Activated CD8-positive, alpha-beta T cell treated with anti-CD3 and anti-CD28 coated beads, Interleukin-2, amount 10 ng/mL, durations not matched to agents 7 days and 5 days (primary cell): ENCODE results near the gene TCFL5. TPM values are rescaled to one million over a fixed set of nuclear protein-coding genes. Genes with fewer than 3 reads are reported as not detected.
"Not testable (repeated sequence)": the region's sequence is repeated elsewhere in the genome, so short reads cannot be mapped to it uniquely, and the experiment has no call there.

ENCODE experiments used
- ATAC-seq: fragments of 150-1000 bp; cut with Tn5 transposase; one replicate; pipeline ENCODE4 v1.10.0; 2021; ENCODE audit warnings: moderate library complexity
- CTCF ChIA-PET: fragments of 350-600 bp; sonication (Branson Sonifier 250); formaldehyde crosslinking; loops from one replicate; lab custom pipeline; 2021; ENCODE audit warnings: antibody characterized with exemption; lab: Charles Lee
- POLR2A ChIA-PET: fragments of 350-600 bp; sonication (Branson Sonifier 250); formaldehyde crosslinking; loops from one replicate; lab custom pipeline; 2021; ENCODE audit warnings: antibody characterized with exemption; lab: Charles Lee
- DNase-seq: peaks from one replicate; pipeline ENCODE4 v3.0.0-alpha.2; 2020
- H3K27ac Mint-ChIP-seq: one replicate; pipeline ENCODE4 v1.8.0; 2021; ENCODE audit warnings: mild to moderate bottlenecking, mixed read lengths
- H3K27me3 Mint-ChIP-seq: one replicate; pipeline ENCODE4 v1.8.0; 2021; ENCODE audit warnings: low read depth, mixed read lengths
- H3K36me3 Mint-ChIP-seq: one replicate; pipeline ENCODE4 v1.8.0; 2021; ENCODE audit warnings: low read depth, mixed read lengths
- H3K4me1 Mint-ChIP-seq: one replicate; pipeline ENCODE4 v1.8.0; 2021; ENCODE audit warnings: low read depth, mixed read lengths
- H3K4me3 Mint-ChIP-seq: one replicate; pipeline ENCODE4 v1.8.0; 2021; ENCODE audit warnings: mild to moderate bottlenecking, mixed read lengths
- H3K9me3 Mint-ChIP-seq: one replicate; pipeline ENCODE4 v1.8.0; 2022; ENCODE audit warnings: mixed read lengths; ENCODE audit not compliant: insufficient read depth
- total RNA-seq, 2 experiments: library from RNA; stranded (reverse); gene quantifications; one replicate each; pipeline ENCODE4 v1.2.3, GENCODE V29; 2021

Gene TCFL5
- total RNA-seq, 2 experiments from 2014 or later: 7.9 to 9.6 TPM

- H3K4me3 Mint-ChIP-seq: no peak overlapping the region
- ChIA-PET POLR2A (no interaction called here), CTCF (no interaction called here)
- H3K36me3 Mint-ChIP-seq: peaks cover 18% of the 10 kb centered on the region
- no peaks in the 10 kb centered on the region for H3K4me1 Mint-ChIP-seq
- ATAC-seq: no peak
- no peak for DNase-seq
- H3K27ac Mint-ChIP-seq: no peak overlapping the region
- H3K9me3 Mint-ChIP-seq: no peaks in the 10 kb centered on the region
- no peaks in the 10 kb centered on the region for H3K27me3 Mint-ChIP-seq
Measured at GRCh38 chr20:62850333-62850974, 11.2 kb downstream of the TCFL5 start.

- ATAC-seq: no peak
- Mint-ChIP-seq H3K27me3 (no peaks in the 10 kb centered on the region), H3K27ac (no peak overlapping the region), H3K36me3 (peaks cover 19% of the 10 kb centered on the region), H3K4me1 (no peaks in the 10 kb centered on the region), H3K4me3 (no peak overlapping the region), H3K9me3 (no peaks in the 10 kb centered on the region)
- DNase-seq: no peak
- POLR2A ChIA-PET: interaction anchor here (0.7 kb wide), 1 partner anchor 18 kb away, joined by 3 read pairs; no protein-coding TSS in a partner anchor
- CTCF ChIA-PET: interaction anchor here (0.8 kb wide), 1 partner anchor 27 kb away, joined by 3 read pairs; no protein-coding TSS in a partner anchor
Measured at GRCh38 chr20:62849431-62849830, 12.2 kb downstream of the TCFL5 start.

DNA sequence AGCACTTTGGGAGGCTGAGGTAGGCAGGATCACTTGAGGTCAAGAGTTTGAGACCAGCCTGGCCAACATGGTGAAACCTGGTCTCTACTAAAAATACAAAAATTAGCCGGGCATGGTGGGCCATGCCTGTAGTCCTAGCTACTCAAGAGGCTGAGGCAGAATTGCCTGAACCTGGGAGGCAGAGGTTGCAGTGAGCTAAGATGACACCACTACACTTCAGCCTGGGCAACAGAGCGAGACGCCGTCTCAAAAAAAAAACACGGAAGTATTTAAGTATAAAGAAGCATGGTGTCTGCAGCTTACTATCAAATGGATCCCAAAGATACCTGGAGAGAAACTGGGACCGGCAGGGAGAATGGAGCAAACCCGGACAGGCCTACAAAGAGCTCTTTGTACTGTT, 12.7 kb downstream of the TCFL5 start:
- H3K27me3 Mint-ChIP-seq, H3K4me3 Mint-ChIP-seq, DNase-seq, H3K4me1 Mint-ChIP-seq, H3K9me3 Mint-ChIP-seq, ATAC-seq, H3K27ac Mint-ChIP-seq: not testable (repeated sequence)
- H3K36me3 Mint-ChIP-seq: peaks cover 18% of the 10 kb centered on the region
- POLR2A ChIA-PET: interaction anchor here (0.7 kb wide), 1 partner anchor 17 kb away, joined by 3 read pairs; no protein-coding TSS in a partner anchor
- CTCF ChIA-PET: interaction anchor here (0.8 kb wide), 1 partner anchor 26 kb away, joined by 3 read pairs; no protein-coding TSS in a partner anchor

DNA sequence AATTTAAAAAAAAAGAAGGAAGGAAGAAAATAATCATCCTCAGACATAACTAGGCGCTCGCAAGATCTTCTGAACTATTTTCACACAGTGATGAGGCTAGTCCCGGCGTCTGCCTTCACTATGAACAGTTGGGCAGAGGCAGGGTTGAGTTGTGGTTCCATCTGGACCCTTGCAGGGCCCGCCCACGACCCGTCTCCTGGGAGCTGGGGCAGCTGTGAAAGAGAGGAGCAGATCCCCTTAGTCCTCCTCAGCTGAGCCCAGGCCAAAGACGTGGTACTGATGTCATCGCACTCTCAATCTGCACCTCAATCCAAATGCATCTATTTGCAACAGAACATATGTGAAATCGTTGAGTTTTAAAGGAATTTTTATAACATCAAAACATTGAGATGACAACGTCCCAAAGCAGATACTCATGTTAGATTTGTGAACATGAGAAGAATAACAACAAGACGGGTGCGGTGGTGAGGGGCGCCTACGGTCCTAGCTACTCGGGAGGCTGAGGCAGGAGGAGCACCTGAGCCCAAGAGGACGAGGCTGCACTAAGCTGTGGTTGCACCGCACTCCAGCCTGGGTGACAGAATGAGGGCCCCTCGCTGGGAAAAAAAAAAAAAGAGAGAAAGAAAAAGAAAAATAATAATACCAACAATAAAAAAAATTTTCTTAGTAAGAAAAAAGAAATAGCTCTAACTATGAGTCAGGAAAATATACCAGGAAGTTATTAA, 15.3 kb downstream of the TCFL5 start:
- no peaks in the 10 kb centered on the region for H3K9me3 Mint-ChIP-seq
- no peaks in the 10 kb centered on the region for H3K4me1 Mint-ChIP-seq
- no peak for DNase-seq
- CTCF ChIA-PET: interaction anchor here (1.1 to 2.0 kb wide), 2 partner anchors 38 to 126 kb away, joined by 4 to 5 read pairs; no protein-coding TSS in a partner anchor
- no peaks in the 10 kb centered on the region for H3K27me3 Mint-ChIP-seq
- H3K4me3 Mint-ChIP-seq: no peak overlapping the region
- no peak for ATAC-seq
- peaks cover 9% of the 10 kb centered on the region for H3K36me3 Mint-ChIP-seq
- no peak overlapping the region for H3K27ac Mint-ChIP-seq
- POLR2A ChIA-PET: interaction anchor here (0.5 to 0.6 kb wide), 2 partner anchors 75 to 212 kb away, joined by 4 read pairs; no protein-coding TSS in a partner anchor

GRCh38 chr20:62845416-62846160, 16.0 kb downstream of the TCFL5 start:
- no peak for DNase-seq
- no peak for ATAC-seq
- Mint-ChIP-seq H3K27ac (no peak overlapping the region), H3K9me3 (no peaks in the 10 kb centered on the region), H3K4me3 (no peak overlapping the region), H3K4me1 (no peaks in the 10 kb centered on the region), H3K36me3 (peaks cover 9% of the 10 kb centered on the region), H3K27me3 (no peaks in the 10 kb centered on the region)
- POLR2A ChIA-PET: interaction anchor here (0.5 kb wide), 1 partner anchor 76 kb away, joined by 4 read pairs; no protein-coding TSS in a partner anchor
- CTCF ChIA-PET: interaction anchor here (2.0 kb wide), 1 partner anchor 37 kb away, joined by 5 read pairs; no protein-coding TSS in a partner anchor

- DNase-seq (no peak), ATAC-seq (no peak)
- Mint-ChIP-seq H3K9me3 (no peaks in the 10 kb centered on the region), H3K27ac (no peak overlapping the region), H3K4me1 (no peaks in the 10 kb centered on the region), H3K27me3 (no peaks in the 10 kb centered on the region), H3K4me3 (no peak overlapping the region), H3K36me3 (peaks cover 9% of the 10 kb centered on the region)
- POLR2A ChIA-PET: no interaction called here
- CTCF ChIA-PET: no interaction called here
Measured at GRCh38 chr20:62844182-62844581, 17.4 kb downstream of the TCFL5 start.

- DNase-seq (no peak), ATAC-seq (no peak)
- Mint-ChIP-seq H3K4me3 (no peak overlapping the region), H3K36me3 (peaks cover 9% of the 10 kb centered on the region), H3K27me3 (no peaks in the 10 kb centered on the region), H3K4me1 (no peaks in the 10 kb centered on the region), H3K27ac (no peak overlapping the region), H3K9me3 (no peaks in the 10 kb centered on the region)
- ChIA-PET CTCF (no interaction called here), POLR2A (no interaction called here)
Measured at GRCh38 chr20:62843656-62844055, 18.0 kb downstream of the TCFL5 start.

DNA sequence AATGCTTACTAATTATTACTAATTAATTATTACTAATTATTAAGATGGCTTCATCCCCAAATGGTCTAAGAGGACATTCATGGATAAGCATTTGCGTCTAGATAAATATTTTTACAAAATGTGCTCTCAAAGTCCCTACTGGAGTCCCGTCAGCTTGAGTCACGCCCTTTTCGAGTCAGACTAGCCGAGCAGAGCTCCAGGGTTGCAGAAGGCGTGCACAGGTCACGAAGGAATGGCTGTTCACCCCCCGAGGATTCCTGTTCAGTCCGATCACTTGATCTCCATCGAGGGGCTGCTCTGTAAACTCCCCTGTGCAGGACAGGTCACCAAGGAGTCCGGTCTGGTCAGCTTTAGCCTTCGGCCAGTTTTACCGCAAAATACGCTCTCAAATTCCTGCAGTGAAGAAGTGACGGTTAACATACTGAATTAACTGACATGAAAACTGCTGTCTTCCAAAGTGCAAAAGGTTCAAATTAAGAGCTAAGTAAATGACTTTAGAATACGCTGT, 19.9 kb downstream of the TCFL5 start:
- Mint-ChIP-seq H3K9me3 (no peaks in the 10 kb centered on the region), H3K27me3 (no peaks in the 10 kb centered on the region), H3K4me3 (no peak overlapping the region), H3K36me3 (peaks cover 7% of the 10 kb centered on the region), H3K27ac (no peak overlapping the region), H3K4me1 (no peaks in the 10 kb centered on the region)
- ChIA-PET POLR2A (no interaction called here), CTCF (interaction anchor here (1.3 kb wide), 1 partner anchor 33 kb away, joined by 3 read pairs; no protein-coding TSS in a partner anchor)
- ATAC-seq: no peak
- no peak for DNase-seq

DNA sequence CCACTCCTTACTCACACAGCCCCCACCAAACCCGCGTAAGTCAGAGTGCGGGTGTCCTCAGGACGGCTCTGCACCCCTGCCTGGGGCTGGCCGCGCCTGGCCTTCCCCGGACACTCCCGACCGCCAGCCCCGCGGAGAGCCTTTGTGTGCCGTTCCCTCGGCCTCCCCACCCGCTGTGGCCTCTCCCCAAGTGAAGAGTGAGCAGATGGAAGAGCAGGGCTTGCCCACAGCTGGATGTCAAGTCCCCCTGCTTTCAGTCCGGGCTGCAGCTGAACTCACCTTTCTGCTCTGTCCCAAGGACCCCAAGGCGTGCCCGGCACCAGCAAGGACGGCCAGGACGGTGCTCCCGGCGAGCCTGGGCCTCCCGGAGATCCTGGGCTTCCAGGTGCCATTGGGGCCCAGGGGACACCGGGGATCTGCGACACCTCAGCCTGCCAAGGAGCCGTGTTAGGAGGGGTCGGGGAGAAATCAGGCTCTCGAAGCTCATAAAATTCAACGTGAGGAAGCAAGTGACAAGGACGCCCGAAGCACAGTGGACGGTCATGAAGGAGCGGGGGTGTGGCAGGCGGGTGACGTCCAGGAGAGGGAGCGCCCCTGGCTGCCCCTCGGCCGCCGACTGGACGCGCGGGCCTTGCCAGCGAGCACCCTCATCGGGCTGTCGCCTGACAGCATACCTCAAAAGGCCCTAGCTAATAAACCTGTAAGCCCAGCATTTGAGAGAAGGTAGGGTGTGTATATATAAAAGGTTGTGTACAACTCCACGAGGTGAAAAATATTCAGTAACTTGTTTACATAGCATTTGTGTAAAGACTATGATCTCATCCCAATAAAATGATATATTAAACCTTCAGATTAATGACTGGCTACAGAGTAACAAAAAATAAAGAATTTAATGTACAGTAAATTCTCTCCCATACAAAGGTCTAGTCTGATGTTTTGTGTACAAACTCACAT, 21.1 kb downstream of the TCFL5 start:
- H3K4me3 Mint-ChIP-seq: no peak overlapping the region
- ChIA-PET POLR2A (no interaction called here), CTCF (interaction anchor here (1.3 kb wide), 1 partner anchor 32 kb away, joined by 3 read pairs; no protein-coding TSS in a partner anchor)
- H3K9me3 Mint-ChIP-seq: no peaks in the 10 kb centered on the region
- no peak for DNase-seq
- peaks cover 2% of the 10 kb centered on the region for H3K36me3 Mint-ChIP-seq
- H3K27me3 Mint-ChIP-seq: no peaks in the 10 kb centered on the region
- no peaks in the 10 kb centered on the region for H3K4me1 Mint-ChIP-seq
- no peak overlapping the region for H3K27ac Mint-ChIP-seq
- ATAC-seq: no peak

- Mint-ChIP-seq H3K27ac (no peak overlapping the region), H3K4me1 (no peaks in the 10 kb centered on the region), H3K27me3 (no peaks in the 10 kb centered on the region), H3K4me3 (no peak overlapping the region), H3K36me3 (no peaks in the 10 kb centered on the region), H3K9me3 (no peaks in the 10 kb centered on the region)
- ChIA-PET POLR2A (no interaction called here), CTCF (no interaction called here)
- ATAC-seq: no peak
- no peak for DNase-seq
Measured at GRCh38 chr20:62839816-62840215, 21.8 kb downstream of the TCFL5 start.
